ENCODE results near the gene RRBP1.

RRBP1 gene, protein sequence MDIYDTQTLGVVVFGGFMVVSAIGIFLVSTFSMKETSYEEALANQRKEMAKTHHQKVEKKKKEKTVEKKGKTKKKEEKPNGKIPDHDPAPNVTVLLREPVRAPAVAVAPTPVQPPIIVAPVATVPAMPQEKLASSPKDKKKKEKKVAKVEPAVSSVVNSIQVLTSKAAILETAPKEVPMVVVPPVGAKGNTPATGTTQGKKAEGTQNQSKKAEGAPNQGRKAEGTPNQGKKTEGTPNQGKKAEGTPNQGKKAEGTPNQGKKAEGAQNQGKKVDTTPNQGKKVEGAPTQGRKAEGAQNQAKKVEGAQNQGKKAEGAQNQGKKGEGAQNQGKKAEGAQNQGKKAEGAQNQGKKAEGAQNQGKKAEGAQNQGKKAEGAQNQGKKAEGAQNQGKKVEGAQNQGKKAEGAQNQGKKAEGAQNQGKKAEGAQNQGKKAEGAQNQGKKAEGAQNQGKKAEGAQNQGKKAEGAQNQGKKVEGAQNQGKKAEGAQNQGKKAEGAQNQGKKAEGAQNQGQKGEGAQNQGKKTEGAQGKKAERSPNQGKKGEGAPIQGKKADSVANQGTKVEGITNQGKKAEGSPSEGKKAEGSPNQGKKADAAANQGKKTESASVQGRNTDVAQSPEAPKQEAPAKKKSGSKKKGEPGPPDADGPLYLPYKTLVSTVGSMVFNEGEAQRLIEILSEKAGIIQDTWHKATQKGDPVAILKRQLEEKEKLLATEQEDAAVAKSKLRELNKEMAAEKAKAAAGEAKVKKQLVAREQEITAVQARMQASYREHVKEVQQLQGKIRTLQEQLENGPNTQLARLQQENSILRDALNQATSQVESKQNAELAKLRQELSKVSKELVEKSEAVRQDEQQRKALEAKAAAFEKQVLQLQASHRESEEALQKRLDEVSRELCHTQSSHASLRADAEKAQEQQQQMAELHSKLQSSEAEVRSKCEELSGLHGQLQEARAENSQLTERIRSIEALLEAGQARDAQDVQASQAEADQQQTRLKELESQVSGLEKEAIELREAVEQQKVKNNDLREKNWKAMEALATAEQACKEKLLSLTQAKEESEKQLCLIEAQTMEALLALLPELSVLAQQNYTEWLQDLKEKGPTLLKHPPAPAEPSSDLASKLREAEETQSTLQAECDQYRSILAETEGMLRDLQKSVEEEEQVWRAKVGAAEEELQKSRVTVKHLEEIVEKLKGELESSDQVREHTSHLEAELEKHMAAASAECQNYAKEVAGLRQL (N-terminal part only)

DNA sequence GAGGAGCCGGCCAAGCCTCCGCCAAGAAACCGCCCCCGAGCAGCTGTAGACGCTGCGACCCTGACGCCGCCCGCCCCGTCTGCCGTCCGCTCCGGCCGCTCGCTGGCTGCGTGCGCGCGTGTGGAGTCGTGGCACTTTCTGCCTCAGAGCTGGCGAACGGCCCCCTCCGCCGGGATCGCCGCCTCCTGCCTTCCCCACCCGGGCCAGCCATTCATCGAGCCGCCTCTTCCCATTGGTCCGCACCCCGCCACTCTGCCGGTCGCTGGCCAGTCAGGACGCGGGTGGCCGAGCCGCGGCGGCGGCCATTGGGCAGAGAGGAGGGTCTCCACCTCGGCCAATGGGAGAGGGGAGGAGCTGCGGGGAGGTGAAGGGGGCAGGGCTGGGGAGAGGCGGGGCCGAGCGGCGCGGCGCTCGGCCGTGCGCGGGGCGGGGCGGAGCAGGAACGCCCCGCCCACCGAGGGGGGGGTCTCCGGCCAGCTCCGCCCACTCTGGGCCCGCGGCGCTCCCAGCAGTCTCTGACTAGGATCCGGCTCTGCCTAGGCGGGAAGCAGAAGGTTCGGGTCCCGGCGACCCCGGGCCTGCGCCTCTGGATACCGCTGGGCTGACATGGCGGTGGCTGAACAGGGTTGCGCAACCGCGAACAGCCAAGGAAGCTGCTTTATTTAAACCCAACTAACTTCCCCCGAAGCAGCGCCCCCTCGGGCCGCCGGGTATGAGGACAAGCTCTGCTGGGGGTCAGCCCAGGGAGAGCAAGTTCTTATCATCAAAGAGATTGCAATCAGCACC, at the start of gene RRBP1:
TSS of gene RRBP1 (minus strand) at position 140 of the 786 bp plus-strand sequence. CDS start 21,735 bp downstream, outside the sequence.
- peak; percentile 99 for DNase-seq (ENCODE audit: low spot score)

DNA sequence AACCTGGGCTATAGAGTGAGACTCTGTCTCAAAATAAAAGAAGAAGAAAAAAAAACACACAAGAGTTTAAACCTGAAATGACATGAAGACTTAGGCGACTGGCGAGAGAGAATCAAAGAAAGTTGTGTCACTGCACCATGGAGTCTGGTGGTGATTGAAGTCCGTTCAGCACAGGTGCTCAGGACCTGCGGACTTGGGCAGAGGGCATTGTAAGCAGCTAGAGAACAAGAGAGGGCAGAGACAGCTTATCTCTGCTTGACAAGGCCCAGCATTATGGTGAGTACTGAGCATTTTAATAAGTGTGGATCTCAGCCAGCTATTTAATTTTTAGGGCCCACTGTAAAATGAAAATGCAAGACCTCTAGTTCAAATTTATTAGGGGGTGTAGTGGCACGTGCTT, 49.2 kb upstream of the RRBP1 start:
- DNase-seq (ENCODE audit: low spot score), result no peak

DNA sequence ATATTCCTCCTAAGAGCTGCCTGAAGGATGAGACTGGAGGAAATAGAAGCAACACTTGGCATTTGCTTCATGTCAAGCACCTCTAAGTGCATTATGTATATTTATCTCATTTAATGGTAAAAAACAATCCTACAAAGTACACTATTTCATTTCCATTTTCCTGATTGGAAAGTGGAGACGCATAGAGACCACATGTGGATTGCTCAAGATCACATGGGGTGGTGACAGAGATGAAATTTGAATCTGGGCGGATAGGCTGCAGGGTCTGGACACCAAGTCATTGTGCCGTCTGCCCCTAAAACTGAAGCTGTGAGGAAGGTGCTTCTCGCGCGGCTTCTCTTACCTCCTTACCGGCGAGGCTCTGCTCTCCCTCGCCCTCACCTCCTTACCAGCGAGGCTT, 48.0 kb upstream of the RRBP1 start:
- no peak for DNase-seq (ENCODE audit: low spot score)

DNA sequence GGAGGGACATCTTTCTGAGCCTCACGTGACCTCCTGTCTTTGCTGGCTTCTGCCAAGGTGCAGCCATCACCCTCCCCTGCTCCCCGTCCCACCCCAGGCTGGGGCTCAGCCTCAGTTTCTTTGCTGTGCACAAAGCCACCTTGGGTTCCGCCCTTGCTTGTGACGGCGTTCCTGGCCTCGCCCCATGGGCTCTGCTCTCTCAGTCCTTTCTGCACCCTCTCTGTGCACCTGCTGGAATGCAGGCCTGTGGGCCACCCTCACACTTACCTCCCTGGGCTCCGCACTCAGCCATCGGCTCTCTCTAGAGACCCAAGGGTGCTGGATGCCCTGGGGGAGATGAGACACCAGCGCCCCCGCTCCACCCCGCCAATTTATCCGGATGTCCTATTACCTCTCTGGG, 46.0 kb upstream of the RRBP1 start:
- DNase-seq (ENCODE audit: low spot score), result no peak

DNA sequence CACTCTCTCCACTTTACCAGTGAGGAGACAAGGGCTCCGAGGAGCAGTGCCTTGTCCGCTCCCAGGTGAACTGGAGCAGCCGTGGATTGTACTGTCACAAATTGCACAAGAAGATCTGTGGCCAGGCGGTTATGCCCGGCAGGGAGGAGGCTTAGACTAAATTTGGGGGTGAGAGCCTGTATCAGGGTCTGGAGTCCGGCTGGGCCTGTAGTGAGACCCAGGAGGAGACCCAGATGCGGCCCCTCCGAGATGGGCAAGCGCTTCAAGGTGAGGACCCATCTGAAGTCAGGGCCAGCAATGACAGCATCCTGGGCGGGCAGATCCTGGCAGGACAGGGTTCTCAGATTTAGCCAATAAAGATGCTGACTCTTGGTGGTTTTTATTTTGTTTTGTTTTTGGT, 45.3 kb upstream of the RRBP1 start:
- DNase-seq (ENCODE audit: low spot score), result no peak

DNA sequence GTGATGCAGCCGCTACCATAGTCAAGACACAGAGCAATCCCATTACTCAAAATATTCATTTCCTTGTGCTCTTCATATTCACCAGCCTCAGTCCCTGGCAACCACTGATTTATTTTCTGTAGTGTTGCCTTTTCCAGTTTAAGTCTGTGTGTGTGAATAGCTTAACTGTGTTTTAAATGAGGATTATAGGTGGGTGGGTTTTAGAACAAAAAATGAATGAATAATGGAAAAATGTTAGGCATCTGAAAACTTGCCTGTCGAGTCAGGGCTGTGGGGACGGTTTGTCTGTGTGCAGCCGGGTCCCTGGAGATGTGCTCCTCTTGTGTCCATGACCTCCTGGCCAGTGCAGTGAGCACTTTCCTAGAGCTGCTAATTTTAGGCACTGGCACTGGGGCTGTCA, 44.9 kb upstream of the RRBP1 start:
- DNase-seq (ENCODE audit: low spot score), result no peak

DNA sequence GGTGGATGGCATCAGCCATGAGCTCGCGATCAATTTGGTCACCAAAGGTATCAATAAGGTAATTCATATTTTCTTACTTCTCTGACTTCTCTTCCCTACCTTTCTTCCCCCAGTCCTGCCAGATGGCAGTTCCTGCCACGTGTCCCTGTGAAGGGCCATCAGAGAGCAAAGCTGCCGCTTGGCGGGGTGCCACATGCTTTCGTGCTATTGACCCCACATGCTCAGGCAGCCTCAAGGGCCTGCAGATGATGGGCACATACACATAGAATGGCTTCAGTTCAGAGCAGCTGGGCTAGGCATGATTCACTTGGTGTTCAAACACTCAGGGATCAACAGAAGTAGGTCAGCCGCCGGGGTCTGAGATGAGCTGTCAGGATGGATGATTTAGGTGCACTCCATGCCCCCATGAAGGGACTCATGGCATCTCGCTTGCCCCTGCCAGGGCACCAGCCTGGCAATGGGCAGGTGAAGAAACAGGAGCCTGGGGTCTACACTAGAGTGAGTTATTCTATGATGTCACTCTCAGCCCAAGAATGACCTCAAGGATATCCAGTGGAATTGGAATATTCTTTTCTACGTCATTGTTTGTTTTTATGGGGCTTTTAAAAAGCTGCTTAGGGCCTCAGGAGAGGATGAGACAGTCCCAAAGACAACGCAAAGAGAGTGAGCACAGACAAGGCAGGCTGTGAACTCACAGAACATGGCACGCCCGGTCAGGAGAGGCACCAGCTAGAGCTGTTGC, 43.2 kb upstream of the RRBP1 start:
- DNase-seq (ENCODE audit: low spot score), result no peak

DNA sequence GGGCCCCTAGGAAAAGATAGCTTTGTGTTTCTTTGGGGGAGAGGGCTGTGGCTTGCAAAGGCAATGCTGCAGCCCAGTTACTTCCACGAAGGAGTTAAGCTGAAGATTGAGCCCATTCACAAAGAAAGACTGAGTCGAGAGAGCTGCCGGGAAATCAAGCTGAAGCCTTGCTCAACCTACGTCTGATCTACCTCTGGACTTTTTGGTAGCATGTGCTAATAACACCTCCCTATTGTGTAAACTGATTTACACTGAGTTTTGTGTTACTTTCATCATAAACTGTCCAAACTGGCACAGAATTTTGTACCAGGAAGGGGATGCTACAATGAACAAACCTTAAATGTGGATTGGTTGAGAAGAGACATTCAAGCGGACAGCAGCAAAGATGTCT, 41.3 kb upstream of the RRBP1 start:
- DNase-seq (ENCODE audit: low spot score), result no peak

DNA sequence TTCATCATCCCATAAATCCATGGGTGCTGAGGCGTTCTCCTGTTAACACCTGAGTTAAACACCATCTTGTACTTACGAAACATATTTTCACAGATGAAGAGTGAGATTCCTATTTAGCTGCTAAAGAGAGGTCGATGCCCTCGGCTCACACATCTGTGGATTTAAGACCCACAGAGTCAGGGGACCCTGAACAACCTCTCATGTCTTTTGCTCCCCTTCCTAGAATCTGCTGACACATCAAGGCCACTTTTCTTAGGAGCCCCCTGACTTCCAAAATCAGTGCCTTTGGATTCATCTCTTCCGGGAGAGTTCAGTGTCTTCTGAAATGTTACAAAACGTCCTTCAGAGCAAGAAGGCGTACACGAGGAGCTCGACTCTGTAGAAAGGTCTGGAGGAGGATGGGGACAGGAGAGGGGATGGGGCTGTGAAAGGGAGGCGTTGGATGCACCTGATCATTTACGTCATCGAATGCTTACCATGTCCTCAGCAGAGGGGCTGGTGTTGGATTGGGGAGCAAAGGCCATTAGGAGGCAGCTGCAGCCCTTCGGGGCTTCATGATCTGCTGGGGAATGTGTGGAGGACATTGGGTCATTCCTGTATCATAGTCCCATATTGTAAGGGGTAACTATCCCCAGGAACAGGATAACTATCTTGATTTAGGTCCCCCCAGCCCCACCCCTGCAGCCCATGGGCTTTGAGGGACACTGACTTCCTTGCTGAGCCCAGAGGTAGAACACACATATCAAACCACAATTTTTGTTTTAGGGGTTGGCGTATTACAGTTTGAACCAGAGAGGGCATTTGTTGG, 40.7 kb upstream of the RRBP1 start:
- DNase-seq (ENCODE audit: low spot score), result no peak

DNA sequence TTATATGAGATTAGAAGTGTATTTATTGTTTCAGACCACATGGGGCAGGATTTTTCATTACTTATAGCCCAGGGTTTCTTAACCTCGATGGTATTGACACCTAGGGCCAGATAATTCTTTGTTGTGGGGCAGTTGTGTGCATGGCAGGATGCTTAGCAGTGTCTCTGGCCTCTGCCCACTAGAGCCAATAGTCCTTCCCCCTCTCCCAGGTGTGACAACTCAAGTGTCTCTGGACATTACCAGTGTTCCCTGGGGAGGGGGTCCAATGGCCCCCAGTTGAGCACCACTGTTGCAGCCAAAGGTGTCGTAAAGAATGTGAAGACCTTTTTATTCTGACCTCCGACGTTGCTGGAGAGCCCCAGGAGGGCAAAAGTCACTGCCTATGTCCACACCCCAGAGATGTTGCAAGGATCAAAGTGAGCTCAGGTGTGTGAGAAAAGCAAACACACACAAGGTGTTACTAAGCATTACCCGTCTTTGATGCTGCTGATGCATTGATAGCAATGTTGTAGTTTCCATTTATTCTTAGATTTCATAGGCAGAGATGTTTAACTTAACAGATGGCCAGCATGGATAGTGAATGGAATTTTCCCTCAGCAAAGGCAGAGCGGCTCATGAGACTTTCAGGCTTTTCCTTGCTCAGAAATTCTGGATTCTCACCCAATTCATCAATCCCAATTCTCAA, 39.9 kb upstream of the RRBP1 start:
- DNase-seq (ENCODE audit: low spot score), result peak; percentile 31

DNA sequence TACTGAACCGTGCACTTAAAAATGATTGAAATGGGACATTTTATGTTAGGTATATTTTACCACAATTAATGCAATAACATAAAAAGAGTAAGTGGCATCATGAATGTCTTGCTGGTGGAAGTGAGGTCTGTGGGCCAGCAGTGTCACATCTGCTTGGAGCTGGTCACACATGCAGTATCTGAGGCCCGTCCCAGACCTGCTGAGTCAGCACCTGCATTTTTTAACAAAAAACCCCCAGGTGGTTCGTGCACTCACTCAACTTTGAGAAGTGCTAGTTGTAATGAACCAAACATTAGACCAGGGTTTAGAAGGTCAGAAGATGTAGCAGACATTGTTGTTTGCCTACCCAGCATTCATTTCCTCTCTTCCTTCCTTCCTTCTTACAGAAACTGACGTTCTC, 38.7 kb upstream of the RRBP1 start:
- no peak for DNase-seq (ENCODE audit: low spot score)

DNA sequence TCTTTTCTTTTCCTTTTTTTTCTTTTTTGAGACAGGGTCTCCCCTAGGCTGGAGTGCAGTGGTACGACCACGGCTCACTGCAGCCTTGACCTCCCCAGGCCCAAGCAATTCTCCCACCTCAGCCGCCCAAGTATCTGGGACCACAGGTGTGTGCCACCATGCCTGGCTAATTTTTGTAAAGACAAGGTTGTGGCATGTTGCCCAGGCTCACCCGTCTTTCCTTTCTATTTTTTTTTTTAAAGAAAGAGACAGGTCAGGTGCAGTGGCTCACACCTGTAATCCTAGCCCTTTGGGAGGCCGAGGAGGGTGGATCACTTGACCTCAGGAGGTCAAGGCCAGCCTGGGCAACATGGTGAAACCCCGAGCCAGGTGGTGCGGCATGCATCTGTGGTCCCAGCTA, 34.3 kb upstream of the RRBP1 start:
- no peak for DNase-seq (ENCODE audit: low spot score)

DNA sequence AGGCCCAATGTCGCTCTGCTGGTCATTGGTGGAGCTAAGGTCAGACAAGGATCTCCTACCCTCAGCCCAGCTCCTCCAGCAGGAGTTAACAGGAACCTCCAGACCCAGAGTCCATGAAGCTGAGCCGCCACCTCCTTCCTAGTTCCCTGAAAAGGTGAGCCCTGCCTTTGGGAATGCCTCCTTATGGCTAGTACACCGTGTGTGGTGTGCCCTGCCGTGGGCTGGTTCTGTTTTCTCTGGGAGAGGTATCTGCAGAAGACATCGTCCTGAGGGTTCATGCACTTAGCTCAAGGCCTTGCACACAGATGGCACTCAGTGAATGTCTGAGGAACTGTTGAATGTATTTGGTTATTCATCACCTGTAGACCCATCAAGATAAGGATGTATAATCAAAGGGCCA, 33.0 kb upstream of the RRBP1 start:
- no peak for DNase-seq (ENCODE audit: low spot score)

DNA sequence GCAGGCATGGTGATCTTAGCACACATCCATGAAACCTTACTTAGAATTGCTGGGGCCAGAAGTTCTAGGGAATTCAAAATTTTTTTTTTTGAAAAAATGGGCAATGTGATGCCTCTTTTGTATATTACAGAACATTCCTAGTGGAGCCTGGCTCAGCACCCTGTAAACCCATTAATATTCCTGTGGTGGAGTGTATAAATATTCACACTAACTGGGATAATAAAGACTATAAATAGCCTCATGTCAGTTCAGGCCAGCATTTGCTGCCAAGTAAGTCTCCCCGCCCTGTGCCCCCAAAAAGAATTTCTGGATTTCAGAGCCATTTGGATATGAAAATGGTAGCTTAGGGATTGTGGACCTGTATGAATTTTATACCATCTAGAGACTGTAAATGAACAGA, 32.6 kb upstream of the RRBP1 start:
- DNase-seq (ENCODE audit: low spot score), result no peak

DNA sequence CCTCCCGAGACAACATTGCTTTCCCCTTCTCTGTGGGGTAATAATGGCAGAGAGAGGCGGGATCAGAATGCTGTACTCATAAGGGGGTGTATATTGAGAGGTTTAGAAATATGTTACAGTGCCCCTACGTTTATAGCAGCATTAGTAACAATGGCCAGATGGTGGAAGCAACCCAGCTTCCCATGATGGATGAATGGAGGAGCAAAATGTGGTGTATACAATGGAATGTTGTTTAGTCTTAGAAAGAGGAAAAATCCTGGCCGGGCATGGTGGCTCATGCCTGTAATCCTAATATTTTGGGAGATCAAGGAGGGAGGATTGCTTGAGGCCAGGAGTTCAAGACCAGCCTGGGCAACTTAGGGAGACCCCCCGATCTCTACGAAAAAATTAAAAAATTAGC, 30.7 kb upstream of the RRBP1 start:
- DNase-seq (ENCODE audit: low spot score), result no peak

DNA sequence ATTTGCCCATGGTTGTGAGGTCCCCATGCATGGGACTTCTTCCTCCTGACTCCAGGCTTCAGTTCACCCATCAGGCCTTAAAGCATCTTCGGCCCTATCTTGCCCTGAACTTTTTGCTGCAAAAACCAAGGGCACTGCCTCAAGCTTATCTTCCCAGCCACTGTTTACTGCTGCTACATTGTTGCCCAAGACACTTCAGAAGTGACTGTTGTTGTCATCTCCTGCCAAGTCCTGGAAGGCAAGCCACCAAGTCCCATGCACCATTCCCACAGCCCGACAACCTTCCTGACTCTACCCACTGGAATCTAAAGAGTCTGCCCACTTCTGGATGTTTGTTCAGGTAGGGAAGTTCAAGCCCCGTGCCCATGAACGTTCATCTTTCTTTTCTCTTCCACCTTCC, 30.2 kb upstream of the RRBP1 start:
- no peak for DNase-seq (ENCODE audit: low spot score)

DNA sequence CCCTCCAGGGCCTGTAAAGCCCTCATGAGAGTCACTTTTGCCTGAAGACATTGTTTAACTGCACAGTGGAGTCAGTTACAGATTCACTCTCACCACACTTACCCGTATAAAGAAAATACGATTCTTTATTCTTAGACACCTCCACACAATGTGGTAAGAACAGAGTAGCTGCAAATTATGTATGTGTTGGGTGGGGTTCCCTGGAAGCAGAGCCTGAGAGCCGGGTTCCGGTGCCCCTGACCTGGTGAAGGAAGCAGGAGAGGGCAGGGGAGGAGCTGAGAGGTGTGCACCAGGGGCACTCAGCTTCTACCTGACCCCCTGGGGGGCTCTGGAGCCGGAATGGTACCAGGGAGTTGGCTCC, 29.2 kb upstream of the RRBP1 start:
- no peak for DNase-seq (ENCODE audit: low spot score)

DNA sequence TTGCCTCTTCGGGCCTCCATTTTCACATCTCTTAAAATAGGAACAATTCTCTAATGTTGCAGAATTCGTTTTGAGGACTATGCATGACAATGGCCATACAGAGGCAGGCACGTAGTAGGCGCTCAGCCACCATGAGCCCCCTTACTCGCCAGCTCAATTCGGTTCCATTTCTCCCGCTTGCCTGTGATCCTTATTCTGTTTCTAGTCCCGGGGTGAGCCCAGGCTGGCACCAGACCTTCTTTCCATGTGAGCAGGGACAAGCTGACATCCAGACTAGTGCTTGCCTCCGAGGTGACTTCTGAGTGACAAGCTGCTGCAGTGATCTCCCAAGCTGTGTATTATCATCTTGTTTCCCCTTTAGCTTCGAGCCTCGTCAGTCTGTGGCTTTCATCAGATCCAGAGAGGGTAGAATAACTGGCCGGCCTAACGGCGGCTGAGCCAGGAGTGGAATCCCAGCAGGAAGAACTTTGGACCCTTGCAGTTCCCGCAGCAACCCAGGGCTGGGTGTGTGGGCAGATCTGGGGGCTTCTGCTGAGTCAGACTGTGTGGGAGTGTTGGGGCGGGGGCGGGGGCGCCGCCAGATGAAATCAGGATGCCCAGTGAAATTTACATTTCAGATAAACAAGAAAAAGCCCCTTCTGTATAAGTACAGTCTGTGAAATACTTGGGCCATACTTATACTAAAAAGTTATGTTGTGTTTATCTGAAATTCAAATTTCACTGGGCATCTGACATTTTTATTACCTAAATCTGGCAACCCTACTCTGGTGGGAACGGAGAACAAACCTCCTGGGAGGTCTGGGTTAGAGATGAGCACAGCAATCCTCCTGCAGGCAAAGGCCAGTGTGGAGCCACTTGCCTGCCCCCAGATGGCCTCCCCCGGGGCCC, 28.6 kb upstream of the RRBP1 start:
- no peak for DNase-seq (ENCODE audit: low spot score)

Data from Ammon's horn (tissue), 1 donor.